NOMO-1 (cell line): ENCODE results near the gene CD7.
A peak's percentile ranks its signal among the peaks of the same experiment; 100 is the strongest.

ENCODE experiments used
- DNase-seq, 2 experiments: peaks; one replicate each; lab custom pipeline; 2025; ENCODE audit not compliant: unreplicated experiment in 2 of 2; lab: John Stamatoyannopoulos, UW

CD7 gene

GRCh38 chr17:82300707-82301270, 16.6 kb downstream of the CD7 start:
- DNase-seq = peak in 1 of 2 experiments; percentile 34

GRCh38 chr17:82300228-82300627, 17.2 kb downstream of the CD7 start:
- no peak for DNase-seq

GRCh38 chr17:82299452-82299851, 18.0 kb downstream of the CD7 start:
- DNase-seq = no peak

GRCh38 chr17:82298538-82299421, 18.6 kb downstream of the CD7 start:
- DNase-seq = no peak

GRCh38 chr17:82297714-82298537, 19.5 kb downstream of the CD7 start:
- peak; percentile 74 to 79 for DNase-seq

- peak; percentile 59 to 64 for DNase-seq
Observed at GRCh38 chr17:82297280-82297713, 20.1 kb downstream of the CD7 start.

- no peak for DNase-seq
Observed at GRCh38 chr17:82296511-82297279, 20.7 kb downstream of the CD7 start.

- no peak for DNase-seq
Observed at GRCh38 chr17:82295472-82295814, 22.0 kb downstream of the CD7 start.

GRCh38 chr17:82294064-82294773, 23.2 kb downstream of the CD7 start:
- DNase-seq = no peak

GRCh38 chr17:82292251-82293154, 24.9 kb downstream of the CD7 start:
- DNase-seq = peak; percentile 98 to 99

GRCh38 chr17:82291582-82292250, 25.7 kb downstream of the CD7 start:
- peak; percentile 15 to 68 for DNase-seq

GRCh38 chr17:82287868-82288801, 29.3 kb downstream of the CD7 start:
- peak; percentile 53 to 71 for DNase-seq

- no peak for DNase-seq
Observed at GRCh38 chr17:82287013-82287867, 30.2 kb downstream of the CD7 start.

- DNase-seq = no peak
Observed at GRCh38 chr17:82285141-82285540, 32.3 kb downstream of the CD7 start.

GRCh38 chr17:82283208-82283749, 34.1 kb downstream of the CD7 start:
- peak; percentile 5 to 17 for DNase-seq
